Measurements from ENCODE around the gene HIVEP3. TPM values are rescaled to one million over a fixed set of nuclear protein-coding genes. Genes with fewer than 3 reads are reported as not detected.
"Not testable (repeated sequence)": the region's sequence is repeated elsewhere in the genome, so short reads cannot be mapped to it uniquely, and the experiment has no call there.

Gene HIVEP3
- total and polyA plus RNA-seq, 7 donors: 0.70 to 3.4 (median 2.1) TPM

- Histone ChIP-seq H3K36me3 (ENCODE audit: insufficient read depth in 1 of 2, low read depth in 1 of 2) (no peaks in the 10 kb centered on the region), H3K4me1 (peaks cover 9% of the 10 kb centered on the region), H3K4me3 (no peak overlapping the region), H3K27ac (no peak overlapping the region), H3K9me3 (no peaks in the 10 kb centered on the region), H3K27me3 (ENCODE audit: insufficient read depth in 3 of 3, low read length in 2 of 3) (no peaks in the 10 kb centered on the region)
- TF ChIP-seq, protein P1, sequence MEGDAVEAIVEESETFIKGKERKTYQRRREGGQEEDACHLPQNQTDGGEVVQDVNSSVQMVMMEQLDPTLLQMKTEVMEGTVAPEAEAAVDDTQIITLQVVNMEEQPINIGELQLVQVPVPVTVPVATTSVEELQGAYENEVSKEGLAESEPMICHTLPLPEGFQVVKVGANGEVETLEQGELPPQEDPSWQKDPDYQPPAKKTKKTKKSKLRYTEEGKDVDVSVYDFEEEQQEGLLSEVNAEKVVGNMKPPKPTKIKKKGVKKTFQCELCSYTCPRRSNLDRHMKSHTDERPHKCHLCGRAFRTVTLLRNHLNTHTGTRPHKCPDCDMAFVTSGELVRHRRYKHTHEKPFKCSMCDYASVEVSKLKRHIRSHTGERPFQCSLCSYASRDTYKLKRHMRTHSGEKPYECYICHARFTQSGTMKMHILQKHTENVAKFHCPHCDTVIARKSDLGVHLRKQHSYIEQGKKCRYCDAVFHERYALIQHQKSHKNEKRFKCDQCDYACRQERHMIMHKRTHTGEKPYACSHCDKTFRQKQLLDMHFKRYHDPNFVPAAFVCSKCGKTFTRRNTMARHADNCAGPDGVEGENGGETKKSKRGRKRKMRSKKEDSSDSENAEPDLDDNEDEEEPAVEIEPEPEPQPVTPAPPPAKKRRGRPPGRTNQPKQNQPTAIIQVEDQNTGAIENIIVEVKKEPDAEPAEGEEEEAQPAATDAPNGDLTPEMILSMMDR (IDR thresholded peaks at IDR 0.05): no peak
- no peak for DNase-seq
- no peak for ATAC-seq
- intact Hi-C loops (cut with DNase I): no loop called here
- WGBS, 3 donors: 93 to 98% (median 94%) methylated on average over 2 of the region's 2 CpGs
These were observed 33.5 kb upstream of the HIVEP3 start for GRCh38 chr1:41952208-41952607.

DNA sequence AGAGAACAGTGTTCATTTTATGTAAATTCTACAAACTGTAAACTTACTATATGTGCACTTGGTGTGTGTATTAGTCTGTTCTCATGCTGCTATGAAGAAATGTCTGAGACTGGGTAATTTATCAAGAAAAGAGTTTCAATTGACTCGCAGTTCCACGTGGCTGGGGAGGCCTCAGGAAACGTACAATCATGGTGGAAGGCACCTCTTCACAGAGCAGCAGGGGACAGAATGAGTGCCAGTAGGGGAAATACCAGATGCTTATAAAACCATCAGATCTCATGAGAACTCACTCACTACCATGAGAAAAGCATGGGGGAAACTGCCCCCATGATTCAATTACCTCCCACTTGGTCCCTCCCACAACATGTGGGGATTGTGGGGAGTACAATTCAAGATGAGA lies 32.8 kb upstream of the HIVEP3 start:
- H3K36me3 ChIP-seq (ENCODE audit: insufficient read depth in 1 of 2, low read depth in 1 of 2); H3K9me3 ChIP-seq; ATAC-seq; H3K27ac ChIP-seq; H3K4me1 ChIP-seq; H3K4me3 ChIP-seq; H3K27me3 ChIP-seq (ENCODE audit: insufficient read depth in 3 of 3, low read length in 2 of 3); intact Hi-C loops (cut with DNase I); DNase-seq: not testable (repeated sequence)
- WGBS, 3 donors: 87 to 90% (median 90%) methylated on average over 3 of the region's 3 CpGs

DNA sequence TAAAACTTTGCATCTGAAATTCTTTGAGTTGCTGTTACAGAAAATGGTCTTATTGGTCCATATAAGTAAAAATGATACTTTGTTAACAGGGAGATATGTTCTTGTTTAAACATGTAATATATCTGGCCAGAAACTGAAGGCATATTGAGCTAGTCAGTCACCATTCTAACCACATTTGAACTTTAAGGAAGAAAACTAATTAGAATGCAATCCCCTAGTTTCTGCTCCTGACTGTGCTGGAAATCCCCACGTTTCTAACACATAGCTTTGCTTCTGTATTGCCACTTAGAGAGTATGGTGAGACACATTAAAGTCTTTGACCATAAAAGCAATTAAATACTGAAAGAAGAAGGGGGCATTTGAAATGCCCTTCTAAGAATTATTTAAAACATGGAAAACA lies 32.1 kb upstream of the HIVEP3 start:
- H3K27ac ChIP-seq: no peak overlapping the region
- WGBS, 3 donors: 51 to 54% (median 53%) methylated on average over 1 of the region's 1 CpG
- H3K27me3 ChIP-seq (ENCODE audit: insufficient read depth in 3 of 3, low read length in 2 of 3): no peaks in the 10 kb centered on the region
- H3K4me3 ChIP-seq: no peak overlapping the region
- DNase-seq: no peak
- no peaks in the 10 kb centered on the region for H3K36me3 ChIP-seq (ENCODE audit: insufficient read depth in 1 of 2, low read depth in 1 of 2)
- no peaks in the 10 kb centered on the region for H3K9me3 ChIP-seq
- intact Hi-C loops (cut with DNase I): no loop called here
- TF ChIP-seq, protein P1 (IDR thresholded peaks at IDR 0.05): no peak
- no peak for ATAC-seq
- H3K4me1 ChIP-seq: peaks cover 4% of the 10 kb centered on the region

- H3K4me1 ChIP-seq; intact Hi-C loops (cut with DNase I); DNase-seq; H3K27ac ChIP-seq; ATAC-seq; H3K4me3 ChIP-seq; H3K36me3 ChIP-seq (ENCODE audit: insufficient read depth in 1 of 2, low read depth in 1 of 2); H3K27me3 ChIP-seq (ENCODE audit: insufficient read depth in 3 of 3, low read length in 2 of 3); H3K9me3 ChIP-seq: not testable (repeated sequence)
- WGBS, 3 donors: 82 to 91% (median 88%) methylated on average over 10 of the region's 10 CpGs
These were observed 27.2 kb upstream of the HIVEP3 start for GRCh38 chr1:41945946-41946345.

GRCh38 chr1:41943717-41944116 lies 25.0 kb upstream of the HIVEP3 start:
- Histone ChIP-seq H3K27ac (no peak overlapping the region), H3K27me3 (ENCODE audit: insufficient read depth in 3 of 3, low read length in 2 of 3) (no peaks in the 10 kb centered on the region), H3K4me3 (no peak overlapping the region), H3K4me1 (no peaks in the 10 kb centered on the region), H3K36me3 (ENCODE audit: insufficient read depth in 1 of 2, low read depth in 1 of 2) (no peaks in the 10 kb centered on the region), H3K9me3 (no peaks in the 10 kb centered on the region)
- 91 to 94% (median 91%) methylated on average over 1 of the region's 1 CpG for WGBS, 3 donors
- TF ChIP-seq, protein P1 (IDR thresholded peaks at IDR 0.05): no peak
- ATAC-seq: no peak
- intact Hi-C loops (cut with DNase I): no loop called here
- no peak for DNase-seq

GRCh38 chr1:41942278-41942677 lies 23.6 kb upstream of the HIVEP3 start:
- H3K36me3 ChIP-seq (ENCODE audit: insufficient read depth in 1 of 2, low read depth in 1 of 2): no peaks in the 10 kb centered on the region
- no peak overlapping the region for H3K4me3 ChIP-seq
- intact Hi-C loops (cut with DNase I): no loop called here
- H3K27ac ChIP-seq: no peak overlapping the region
- H3K4me1 ChIP-seq: no peaks in the 10 kb centered on the region
- no peaks in the 10 kb centered on the region for H3K27me3 ChIP-seq (ENCODE audit: insufficient read depth in 3 of 3, low read length in 2 of 3)
- ATAC-seq (no peak), DNase-seq (no peak)
- TF ChIP-seq, protein P1 (IDR thresholded peaks at IDR 0.05): no peak
- no peaks in the 10 kb centered on the region for H3K9me3 ChIP-seq
